ENCODE data around the gene STAM.

The STAM gene

GRCh38 chr10:17682236-17682946 is 38.4 kb downstream of the STAM start:
- no peak overlapping the region for H3K27ac ChIP-seq (ENCODE audit: low read depth, low read length)
- no peak overlapping the region for H3K23ac ChIP-seq (ENCODE audit: low read length)
- H4K8ac ChIP-seq (ENCODE audit: low read depth, low read length) = no peak overlapping the region
- H2AK5ac ChIP-seq (ENCODE audit: low read length) = no peak overlapping the region
- H3K4me1 ChIP-seq (ENCODE audit: control insufficient read depth, low read depth, low read length) = no peaks in the 10 kb centered on the region
- no CpG with 5 or more reads among the region's 2 CpGs for WGBS (ENCODE audit: extremely low coverage, insufficient coverage, low lambda C conversion rate)
- H3K18ac ChIP-seq (ENCODE audit: low read length) = no peak overlapping the region
- H3K79me1 ChIP-seq (ENCODE audit: low read length) = peaks cover 15% of the 10 kb centered on the region
- H3K27me3 ChIP-seq (ENCODE audit: insufficient read depth, low read length, poor library complexity) = no peaks in the 10 kb centered on the region
- no peak overlapping the region for H2BK15ac ChIP-seq (replicated peaks; ENCODE audit: low read depth)
- no peak overlapping the region for H3K4me2 ChIP-seq (ENCODE audit: low read length)
- no peak overlapping the region for H2BK5ac ChIP-seq (ENCODE audit: low read length)
- no peak overlapping the region for H3K9ac ChIP-seq (ENCODE audit: low read length)
- DNase-seq = no peak
- H2BK120ac ChIP-seq (ENCODE audit: low read depth, low read length) = no peak overlapping the region
- H3K36me3 ChIP-seq (ENCODE audit: control insufficient read depth, insufficient read depth, low read length) = no peaks in the 10 kb centered on the region
- peaks cover 23% of the 10 kb centered on the region for H3K79me2 ChIP-seq (ENCODE audit: control insufficient read depth, insufficient read depth, low read length)
- H4K5ac ChIP-seq (ENCODE audit: low read length) = no peak overlapping the region
- H3K56ac ChIP-seq (ENCODE audit: low read length) = no peak overlapping the region
- no peak overlapping the region for H3K4me3 ChIP-seq (ENCODE audit: low read length)
- no peak overlapping the region for H3K4ac ChIP-seq (ENCODE audit: low read depth, low read length)

- Histone ChIP-seq H3K56ac (ENCODE audit: low read length) (no peak overlapping the region), H4K5ac (ENCODE audit: low read length) (no peak overlapping the region), H4K8ac (ENCODE audit: low read depth, low read length) (no peak overlapping the region), H2BK15ac (replicated peaks; ENCODE audit: low read depth) (no peak overlapping the region), H3K79me2 (ENCODE audit: control insufficient read depth, insufficient read depth, low read length) (peaks cover 20% of the 10 kb centered on the region), H2AK5ac (ENCODE audit: low read length) (no peak overlapping the region), H2BK120ac (ENCODE audit: low read depth, low read length) (no peak overlapping the region), H2BK5ac (ENCODE audit: low read length) (no peak overlapping the region), H3K79me1 (ENCODE audit: low read length) (peaks cover 13% of the 10 kb centered on the region), H3K27me3 (ENCODE audit: insufficient read depth, low read length, poor library complexity) (no peaks in the 10 kb centered on the region), H3K36me3 (ENCODE audit: control insufficient read depth, insufficient read depth, low read length) (no peaks in the 10 kb centered on the region), H3K4me3 (ENCODE audit: low read length) (no peak overlapping the region), H3K4ac (ENCODE audit: low read depth, low read length) (no peak overlapping the region), H3K4me1 (ENCODE audit: control insufficient read depth, low read depth, low read length) (no peaks in the 10 kb centered on the region), H3K23ac (ENCODE audit: low read length) (no peak overlapping the region), H3K4me2 (ENCODE audit: low read length) (no peak overlapping the region), H3K27ac (ENCODE audit: low read depth, low read length) (no peak overlapping the region), H3K9ac (ENCODE audit: low read length) (no peak overlapping the region), H3K18ac (ENCODE audit: low read length) (no peak overlapping the region)
- no peak for DNase-seq
Measured at GRCh38 chr10:17683541-17683940, 39.6 kb downstream of the STAM start.

- no peak for DNase-seq
- no peak overlapping the region for H3K56ac ChIP-seq (ENCODE audit: low read length)
- no peak overlapping the region for H2BK15ac ChIP-seq (replicated peaks; ENCODE audit: low read depth)
Measured at GRCh38 chr10:17684537-17684936, 40.6 kb downstream of the STAM start.

GRCh38 chr10:17685233-17685840 is 41.4 kb downstream of the STAM start:
- Histone ChIP-seq H3K79me2 (ENCODE audit: control insufficient read depth, insufficient read depth, low read length) (peaks cover 17% of the 10 kb centered on the region), H3K4me3 (ENCODE audit: low read length) (no peak overlapping the region), H4K5ac (ENCODE audit: low read length) (no peak overlapping the region), H3K56ac (ENCODE audit: low read length) (no peak overlapping the region), H3K4me1 (ENCODE audit: control insufficient read depth, low read depth, low read length) (no peaks in the 10 kb centered on the region), H2BK5ac (ENCODE audit: low read length) (no peak overlapping the region), H3K4me2 (ENCODE audit: low read length) (no peak overlapping the region), H4K8ac (ENCODE audit: low read depth, low read length) (no peak overlapping the region), H3K79me1 (ENCODE audit: low read length) (peaks cover 12% of the 10 kb centered on the region), H3K4ac (ENCODE audit: low read depth, low read length) (no peak overlapping the region), H3K27ac (ENCODE audit: low read depth, low read length) (no peak overlapping the region), H2AK5ac (ENCODE audit: low read length) (no peak overlapping the region), H2BK120ac (ENCODE audit: low read depth, low read length) (no peak overlapping the region), H3K23ac (ENCODE audit: low read length) (no peak overlapping the region), H3K18ac (ENCODE audit: low read length) (no peak overlapping the region), H2BK15ac (replicated peaks; ENCODE audit: low read depth) (no peak overlapping the region), H3K27me3 (ENCODE audit: insufficient read depth, low read length, poor library complexity) (no peaks in the 10 kb centered on the region), H3K36me3 (ENCODE audit: control insufficient read depth, insufficient read depth, low read length) (no peaks in the 10 kb centered on the region), H3K9ac (ENCODE audit: low read length) (no peak overlapping the region)
- no peak for DNase-seq
- no CpG with 5 or more reads among the region's 3 CpGs for WGBS (ENCODE audit: extremely low coverage, insufficient coverage, low lambda C conversion rate)

More at GRCh38 chr10:17684537-17684936, 40.6 kb downstream of the STAM start:
- Histone ChIP-seq H3K27me3 (ENCODE audit: insufficient read depth, low read length, poor library complexity) (no peaks in the 10 kb centered on the region), H3K79me1 (ENCODE audit: low read length) (peaks cover 12% of the 10 kb centered on the region), H3K4ac (ENCODE audit: low read depth, low read length) (no peak overlapping the region), H3K18ac (ENCODE audit: low read length) (no peak overlapping the region), H3K23ac (ENCODE audit: low read length) (no peak overlapping the region), H3K36me3 (ENCODE audit: control insufficient read depth, insufficient read depth, low read length) (no peaks in the 10 kb centered on the region), H3K4me2 (ENCODE audit: low read length) (no peak overlapping the region), H3K4me3 (ENCODE audit: low read length) (no peak overlapping the region), H3K27ac (ENCODE audit: low read depth, low read length) (no peak overlapping the region), H3K79me2 (ENCODE audit: control insufficient read depth, insufficient read depth, low read length) (peaks cover 18% of the 10 kb centered on the region), H4K5ac (ENCODE audit: low read length) (no peak overlapping the region), H2BK5ac (ENCODE audit: low read length) (no peak overlapping the region), H4K8ac (ENCODE audit: low read depth, low read length) (no peak overlapping the region), H3K9ac (ENCODE audit: low read length) (no peak overlapping the region), H3K4me1 (ENCODE audit: control insufficient read depth, low read depth, low read length) (no peaks in the 10 kb centered on the region), H2AK5ac (ENCODE audit: low read length) (no peak overlapping the region), H2BK120ac (ENCODE audit: low read depth, low read length) (no peak overlapping the region)
- no CpG with 5 or more reads among the region's 6 CpGs for whole genome bisulfite sequencing (ENCODE audit: extremely low coverage, insufficient coverage, low lambda C conversion rate)

- H3K27ac ChIP-seq (ENCODE audit: low read depth, low read length) = no peak overlapping the region
- no CpG with 5 or more reads among the region's 15 CpGs for WGBS (ENCODE audit: extremely low coverage, insufficient coverage, low lambda C conversion rate)
- no peak overlapping the region for H2BK120ac ChIP-seq (ENCODE audit: low read depth, low read length)
- H3K36me3 ChIP-seq (ENCODE audit: control insufficient read depth, insufficient read depth, low read length) = no peaks in the 10 kb centered on the region
- no peak overlapping the region for H2BK15ac ChIP-seq (replicated peaks; ENCODE audit: low read depth)
- no peaks in the 10 kb centered on the region for H3K27me3 ChIP-seq (ENCODE audit: insufficient read depth, low read length, poor library complexity)
- H3K9ac ChIP-seq (ENCODE audit: low read length) = no peak overlapping the region
- H3K4me2 ChIP-seq (ENCODE audit: low read length) = no peak overlapping the region
- H3K79me2 ChIP-seq (ENCODE audit: control insufficient read depth, insufficient read depth, low read length) = peaks cover 8% of the 10 kb centered on the region
- H2AK5ac ChIP-seq (ENCODE audit: low read length) = no peak overlapping the region
- no peak overlapping the region for H3K56ac ChIP-seq (ENCODE audit: low read length)
- H3K18ac ChIP-seq (ENCODE audit: low read length) = no peak overlapping the region
- DNase-seq = no peak
- no peak overlapping the region for H4K8ac ChIP-seq (ENCODE audit: low read depth, low read length)
- no peak overlapping the region for H3K4me3 ChIP-seq (ENCODE audit: low read length)
- H3K4me1 ChIP-seq (ENCODE audit: control insufficient read depth, low read depth, low read length) = no peaks in the 10 kb centered on the region
- H2BK5ac ChIP-seq (ENCODE audit: low read length) = no peak overlapping the region
- H3K23ac ChIP-seq (ENCODE audit: low read length) = no peak overlapping the region
- H4K5ac ChIP-seq (ENCODE audit: low read length) = no peak overlapping the region
- H3K79me1 ChIP-seq (ENCODE audit: low read length) = peaks cover 5% of the 10 kb centered on the region
- H3K4ac ChIP-seq (ENCODE audit: low read depth, low read length) = no peak overlapping the region
Measured at GRCh38 chr10:17687117-17687831, 43.3 kb downstream of the STAM start.

Measured in mesendoderm (in vitro differentiated cells).